GM13976 (cell line): ENCODE data around the gene PRKAG2.

Source experiments
- DNase-seq: peaks from one replicate; pipeline ENCODE4 v3.0.0; 2012; ENCODE audit warnings: low spot score
- in situ Hi-C: fragments of 300-500 bp; cut with MboI; formaldehyde crosslinking; loops from one replicate; pipeline ENCODE4 v1.12.0; 2022; ENCODE audit warnings: low sequenced_read_pairs, mixed read lengths, inconsistent platforms; ENCODE audit not compliant: unreplicated experiment
- TF ChIP-seq, protein P1 (sequence below): IDR thresholded peaks from 2 replicates; pipeline ENCODE4 v1.5.1; 2012; ENCODE audit warnings: borderline replicate concordance, mild to moderate bottlenecking; ENCODE audit not compliant: insufficient read depth; ENCODE audit errors: extremely low read depth, missing control alignments, control extremely low read depth

PRKAG2 gene

DNA sequence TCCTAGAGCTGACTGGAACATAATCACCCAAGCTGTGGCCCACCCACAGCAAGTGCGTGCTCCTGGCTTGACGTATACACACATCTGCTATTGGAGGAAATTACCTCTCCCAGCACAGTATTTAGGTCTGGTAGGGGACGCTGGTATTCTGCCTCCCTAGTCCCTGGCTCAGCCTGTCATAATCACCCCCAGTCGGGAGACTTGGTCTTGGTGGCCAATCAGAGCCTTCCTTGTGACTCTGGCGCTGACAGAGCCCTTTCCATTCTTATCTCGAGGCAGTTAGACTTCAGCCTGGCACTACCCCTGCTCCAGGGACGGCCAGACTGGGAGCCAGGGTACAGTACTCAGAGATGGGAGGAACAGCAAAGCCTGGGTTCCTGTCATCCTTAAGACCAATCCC, 14.3 kb upstream of the PRKAG2 start:
- TF ChIP-seq, protein P1, sequence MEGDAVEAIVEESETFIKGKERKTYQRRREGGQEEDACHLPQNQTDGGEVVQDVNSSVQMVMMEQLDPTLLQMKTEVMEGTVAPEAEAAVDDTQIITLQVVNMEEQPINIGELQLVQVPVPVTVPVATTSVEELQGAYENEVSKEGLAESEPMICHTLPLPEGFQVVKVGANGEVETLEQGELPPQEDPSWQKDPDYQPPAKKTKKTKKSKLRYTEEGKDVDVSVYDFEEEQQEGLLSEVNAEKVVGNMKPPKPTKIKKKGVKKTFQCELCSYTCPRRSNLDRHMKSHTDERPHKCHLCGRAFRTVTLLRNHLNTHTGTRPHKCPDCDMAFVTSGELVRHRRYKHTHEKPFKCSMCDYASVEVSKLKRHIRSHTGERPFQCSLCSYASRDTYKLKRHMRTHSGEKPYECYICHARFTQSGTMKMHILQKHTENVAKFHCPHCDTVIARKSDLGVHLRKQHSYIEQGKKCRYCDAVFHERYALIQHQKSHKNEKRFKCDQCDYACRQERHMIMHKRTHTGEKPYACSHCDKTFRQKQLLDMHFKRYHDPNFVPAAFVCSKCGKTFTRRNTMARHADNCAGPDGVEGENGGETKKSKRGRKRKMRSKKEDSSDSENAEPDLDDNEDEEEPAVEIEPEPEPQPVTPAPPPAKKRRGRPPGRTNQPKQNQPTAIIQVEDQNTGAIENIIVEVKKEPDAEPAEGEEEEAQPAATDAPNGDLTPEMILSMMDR, result no peak
- no peak for DNase-seq
- in situ Hi-C loops, result no loop called here

DNA sequence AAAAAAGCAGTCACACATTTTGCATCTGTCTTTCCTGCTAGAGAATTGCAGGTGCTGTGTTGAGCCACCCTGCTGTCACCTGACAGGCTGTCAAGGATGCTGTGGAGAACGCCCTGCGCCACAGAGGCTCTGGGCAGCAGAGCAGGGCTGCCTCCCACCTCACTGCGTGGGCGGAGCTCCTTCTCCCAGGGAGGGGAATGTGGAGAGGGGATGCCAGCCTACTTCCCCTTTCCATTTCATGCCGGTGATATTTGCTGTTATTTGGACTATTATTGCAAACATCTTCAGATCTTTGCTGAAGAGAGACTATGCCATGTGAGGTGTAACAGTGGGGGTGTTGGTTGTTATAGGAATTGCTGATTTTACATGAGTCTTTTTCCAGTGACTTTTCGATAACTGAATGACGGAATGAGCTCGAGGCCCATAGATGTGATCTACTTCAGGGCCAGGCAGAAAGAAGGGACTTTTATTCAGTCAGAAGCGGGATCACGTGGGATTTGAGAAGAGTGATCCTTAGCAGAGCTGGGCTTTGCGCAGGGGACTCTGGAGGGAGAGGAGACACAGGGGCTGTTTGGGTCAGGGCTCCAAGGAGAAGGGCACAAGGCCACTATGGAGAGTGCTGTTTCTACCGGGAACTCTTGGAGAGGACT, 13.6 kb upstream of the PRKAG2 start:
- in situ Hi-C loops, result no loop called here
- TF ChIP-seq, protein P1, result no peak
- DNase-seq, result no peak

DNA sequence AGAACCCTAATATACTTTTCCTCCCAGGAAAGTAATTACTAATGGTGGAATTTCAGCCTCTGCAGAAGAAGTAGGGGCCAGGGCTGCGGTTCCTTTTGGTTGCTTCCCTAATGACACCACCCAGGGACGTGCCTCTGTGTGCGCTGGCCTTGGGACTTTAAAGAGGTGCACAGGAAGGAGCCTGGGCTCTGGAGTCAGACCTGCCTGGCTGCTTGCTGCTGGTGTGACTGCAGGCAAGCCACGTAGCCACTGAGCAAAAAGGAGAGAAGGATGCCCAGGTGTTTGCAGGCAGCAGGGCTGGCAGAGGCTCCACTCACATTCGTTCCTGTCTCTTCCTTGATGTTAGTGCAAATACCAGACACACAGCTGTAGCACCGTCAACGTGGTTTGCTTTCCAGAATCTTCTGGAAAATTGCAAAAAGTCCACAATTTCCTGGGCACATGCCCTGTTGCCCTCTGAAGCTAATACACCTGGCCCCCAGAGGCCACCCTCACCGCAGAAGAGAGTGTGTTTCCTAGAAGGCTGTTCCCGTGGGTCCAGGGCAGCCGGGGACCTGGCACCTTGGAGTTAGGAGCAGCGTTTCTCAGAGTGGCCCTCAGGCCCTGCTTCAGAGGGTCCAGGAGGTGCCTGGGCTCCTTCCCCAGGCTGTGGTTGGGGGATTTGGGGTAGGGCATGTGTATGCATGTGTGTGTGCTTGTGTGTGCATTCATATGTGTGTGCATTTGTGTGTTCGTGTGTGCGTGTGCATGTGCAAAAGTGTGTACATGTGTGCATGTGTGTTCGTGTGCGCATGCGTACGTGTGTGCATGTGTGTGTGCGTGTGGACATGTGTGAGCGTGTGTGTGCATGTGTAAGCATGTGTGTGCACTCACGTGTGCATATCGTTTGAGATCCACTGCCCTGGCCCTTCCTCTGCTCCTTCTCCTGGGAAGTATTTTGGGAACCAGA, 12.8 kb upstream of the PRKAG2 start:
- DNase-seq, result no peak
- in situ Hi-C loops, result no loop called here
- TF ChIP-seq, protein P1, result no peak

DNA sequence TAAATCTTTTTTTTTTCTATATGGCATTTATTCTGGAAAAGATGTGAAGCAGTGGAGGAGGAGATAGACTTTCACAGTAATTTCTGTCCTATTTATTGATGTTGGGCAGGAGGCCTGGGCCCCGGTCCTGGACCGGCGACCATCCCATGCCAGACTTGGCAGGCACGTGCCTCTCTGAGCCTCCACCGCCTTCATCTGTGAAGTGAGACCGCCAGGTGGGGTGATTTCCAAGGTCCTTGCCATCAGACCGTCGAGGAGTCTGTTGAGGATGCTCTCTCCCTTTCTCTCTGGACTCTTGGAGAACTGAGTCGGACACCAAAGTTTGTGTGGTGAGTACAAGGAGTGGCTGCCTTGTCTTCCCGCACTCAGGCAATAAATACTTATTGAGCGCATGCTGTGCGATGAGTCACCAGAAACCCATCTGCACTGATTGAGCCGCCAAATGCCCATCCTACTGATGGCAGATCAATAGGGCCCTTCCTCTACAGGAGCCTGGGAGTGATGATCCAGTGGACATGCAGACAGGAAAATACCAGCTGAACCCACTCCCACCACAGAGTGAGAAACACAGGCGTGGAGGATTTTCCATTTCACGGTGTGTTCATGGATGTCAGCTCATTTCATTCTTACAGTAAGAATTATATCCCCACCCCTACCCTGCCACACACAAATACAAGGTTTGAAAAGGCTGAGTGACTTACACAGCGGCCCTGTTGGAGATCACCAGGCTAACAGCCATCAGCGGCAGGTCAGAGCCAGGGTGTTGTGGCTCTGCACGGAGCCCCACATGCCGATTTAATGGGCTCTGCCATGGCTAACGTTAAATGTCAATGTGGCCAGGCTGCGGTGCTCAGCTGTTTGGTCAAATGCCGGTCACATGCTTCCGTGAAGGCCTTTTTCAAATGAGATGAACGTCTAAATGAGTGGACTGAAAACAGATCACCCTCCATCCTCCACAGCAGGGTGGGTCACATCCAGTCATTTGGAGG, 11.5 kb upstream of the PRKAG2 start:
- TF ChIP-seq, protein P1, result no peak
- in situ Hi-C loops, result no loop called here
- no peak for DNase-seq

DNA sequence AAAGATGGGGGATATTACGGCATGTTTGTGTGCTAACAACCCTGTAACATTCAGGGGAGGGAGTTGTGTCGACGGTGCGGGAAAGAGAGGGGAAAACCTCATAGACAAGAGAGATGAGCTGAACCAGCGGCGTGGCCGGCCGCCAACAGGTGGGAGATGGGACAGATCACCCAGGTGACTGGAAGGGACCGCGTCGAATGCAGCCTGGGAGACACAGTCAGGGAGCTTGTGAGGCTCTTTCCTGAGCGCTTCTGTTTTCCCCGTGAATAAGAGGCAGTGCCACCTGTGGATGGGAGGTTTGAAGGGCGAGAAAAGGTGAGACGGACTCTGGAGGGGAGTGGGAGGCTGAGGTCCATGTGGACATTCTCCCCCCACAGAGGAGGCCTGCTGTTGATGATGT, 9.9 kb upstream of the PRKAG2 start:
- in situ Hi-C loops, result no loop called here
- no peak for DNase-seq
- TF ChIP-seq, protein P1, result no peak

DNA sequence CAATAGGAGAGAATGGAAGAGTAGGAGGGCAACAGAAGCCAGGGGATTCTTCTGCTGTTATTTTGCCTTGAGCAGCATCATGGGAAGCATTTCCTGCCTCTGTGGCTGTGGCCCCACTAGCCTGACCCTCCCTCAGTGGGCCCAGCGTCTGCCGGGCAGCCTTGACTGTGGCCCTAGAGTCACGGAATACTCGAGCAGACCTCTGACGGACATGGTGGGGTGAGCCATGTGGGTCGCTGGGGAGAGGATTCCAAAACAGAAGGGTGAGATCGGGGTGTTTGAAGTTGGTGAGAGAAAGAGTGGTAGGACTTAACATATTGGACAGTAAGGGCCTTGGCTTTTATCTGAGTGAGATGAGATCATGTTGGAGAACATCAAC, 8.3 kb upstream of the PRKAG2 start:
- DNase-seq, result no peak
- TF ChIP-seq, protein P1, result no peak
- in situ Hi-C loops, result no loop called here
